Measurements from ENCODE around the gene ARHGEF9.
"Not testable (repeated sequence)": the region's sequence is repeated elsewhere in the genome, so short reads cannot be mapped to it uniquely, and the experiment has no call there.

ARHGEF9 gene

DNA sequence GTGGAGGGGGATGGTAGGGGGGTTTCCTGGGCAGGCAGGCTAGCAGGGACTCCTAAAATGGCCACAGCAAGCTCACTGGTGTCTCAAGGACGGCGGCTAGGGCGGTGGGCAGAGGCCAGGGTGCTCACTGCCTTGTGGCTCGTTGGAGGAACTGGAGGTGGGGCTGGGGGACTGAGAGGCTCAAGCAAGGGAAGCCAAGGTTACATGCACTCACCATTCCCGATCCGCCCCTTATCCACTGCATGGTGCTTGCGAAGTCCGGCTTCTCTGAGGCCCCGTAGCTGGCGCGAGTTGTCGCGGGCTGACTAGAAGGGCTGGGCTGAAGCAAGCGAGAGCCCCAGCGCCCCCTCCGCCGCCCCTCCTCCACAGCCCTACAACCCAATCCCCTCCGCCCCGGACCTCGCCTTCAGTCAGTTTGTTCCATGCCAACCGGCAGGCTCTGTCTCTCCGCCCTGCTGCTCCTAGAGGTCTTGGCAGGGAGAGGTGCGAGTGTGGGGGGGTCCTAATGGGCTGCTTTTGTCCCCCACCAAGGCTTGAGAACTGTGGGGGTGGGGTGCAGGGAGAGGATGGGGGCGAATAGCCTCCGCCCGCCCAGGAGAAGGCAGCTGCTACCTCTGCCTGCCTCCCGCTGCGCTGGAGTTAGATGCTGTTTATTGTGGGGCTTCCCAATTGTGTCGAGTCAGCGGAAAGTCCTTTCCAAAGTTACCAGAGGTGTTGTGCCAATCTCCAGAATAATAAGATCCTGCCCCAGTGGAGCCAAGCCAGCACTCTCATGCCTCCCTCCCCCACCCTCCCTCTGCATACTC, at the start of gene ARHGEF9:
Gene ARHGEF9 (minus strand): TSS at position 313 of the 806 bp plus-strand sequence. CDS start 69 bp downstream, at position 244.
- H3K4me3 ChIP-seq (ENCODE audit: low read length) = peak within 1 kb of the TSS; percentile 70
- no peaks in the 10 kb centered on the region for H3K27me3 ChIP-seq (ENCODE audit: insufficient read depth, low read length)
- no peaks in the 10 kb centered on the region for H3K9me3 ChIP-seq (ENCODE audit: low read length)
- no peaks in the 10 kb centered on the region for H3K4me1 ChIP-seq (ENCODE audit: insufficient read depth, low read length)
- H2AFZ ChIP-seq (ENCODE audit: low read depth, low read length) = peak within 1 kb of the TSS; percentile 41
- H3K36me3 ChIP-seq (ENCODE audit: insufficient read depth, low read length) = no peaks in the 10 kb centered on the region

DNA sequence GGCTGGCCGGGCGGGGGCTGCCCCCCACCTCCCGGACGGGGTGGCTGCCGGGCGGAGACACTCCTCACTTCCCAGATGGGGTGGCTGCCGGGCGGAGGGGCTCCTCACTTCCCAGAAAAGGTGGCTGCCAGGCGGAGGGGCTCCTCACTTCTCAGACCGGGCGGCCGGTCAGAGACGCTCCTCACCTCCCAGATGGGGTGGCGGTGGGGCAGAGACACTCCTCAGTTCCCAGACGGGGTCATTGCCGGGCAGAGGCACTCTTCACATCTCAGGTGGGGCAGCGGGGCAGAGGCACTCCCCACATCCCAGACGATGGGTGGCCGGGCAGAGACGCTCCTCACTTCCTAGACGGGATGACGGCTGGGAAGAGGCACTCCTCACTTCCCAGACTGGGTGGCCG, 40.4 kb upstream of the ARHGEF9 start:
- not testable (repeated sequence) for H3K9me3 ChIP-seq (ENCODE audit: low read length); H3K4me1 ChIP-seq (ENCODE audit: insufficient read depth, low read length); H3K36me3 ChIP-seq (ENCODE audit: insufficient read depth, low read length); H3K27me3 ChIP-seq (ENCODE audit: insufficient read depth, low read length); H2AFZ ChIP-seq (ENCODE audit: low read depth, low read length); H3K4me3 ChIP-seq (ENCODE audit: low read length)

DNA sequence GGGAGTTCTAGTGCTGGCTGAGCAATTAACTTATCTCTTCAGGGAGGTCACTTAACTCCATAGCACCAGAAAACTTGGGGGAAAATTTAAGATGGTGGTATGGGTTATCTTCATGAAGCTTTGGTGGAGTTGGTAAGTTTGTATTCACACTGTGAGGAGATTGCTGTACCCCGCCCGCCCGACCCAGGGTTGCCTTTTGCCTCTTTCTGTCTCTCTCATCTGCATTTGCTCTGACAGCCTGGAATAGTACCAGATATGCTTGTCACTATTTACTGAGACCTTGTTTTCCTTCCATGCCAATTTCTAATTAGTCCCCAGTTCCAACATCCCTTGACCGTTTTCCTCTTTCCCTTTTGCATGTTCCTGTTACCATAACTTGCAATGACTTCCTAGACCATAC, 33.1 kb upstream of the ARHGEF9 start:
- Histone ChIP-seq H2AFZ (ENCODE audit: low read depth, low read length) (no peak overlapping the region), H3K4me3 (ENCODE audit: low read length) (no peak overlapping the region), H3K27me3 (ENCODE audit: insufficient read depth, low read length) (no peaks in the 10 kb centered on the region), H3K36me3 (ENCODE audit: insufficient read depth, low read length) (no peaks in the 10 kb centered on the region), H3K9me3 (ENCODE audit: low read length) (no peaks in the 10 kb centered on the region), H3K4me1 (ENCODE audit: insufficient read depth, low read length) (no peaks in the 10 kb centered on the region)

- Histone ChIP-seq H3K4me1 (ENCODE audit: insufficient read depth, low read length) (no peaks in the 10 kb centered on the region), H3K9me3 (ENCODE audit: low read length) (no peaks in the 10 kb centered on the region), H3K36me3 (ENCODE audit: insufficient read depth, low read length) (no peaks in the 10 kb centered on the region), H3K4me3 (ENCODE audit: low read length) (no peak overlapping the region), H3K27me3 (ENCODE audit: insufficient read depth, low read length) (no peaks in the 10 kb centered on the region), H2AFZ (ENCODE audit: low read depth, low read length) (no peak overlapping the region)
These were observed 32.7 kb upstream of the ARHGEF9 start for GRCh38 chrX:63817696-63818095.

- H3K27me3 ChIP-seq (ENCODE audit: insufficient read depth, low read length) = no peaks in the 10 kb centered on the region
- no peaks in the 10 kb centered on the region for H3K36me3 ChIP-seq (ENCODE audit: insufficient read depth, low read length)
- no peak overlapping the region for H3K4me3 ChIP-seq (ENCODE audit: low read length)
- no peaks in the 10 kb centered on the region for H3K9me3 ChIP-seq (ENCODE audit: low read length)
- no peaks in the 10 kb centered on the region for H3K4me1 ChIP-seq (ENCODE audit: insufficient read depth, low read length)
- H2AFZ ChIP-seq (ENCODE audit: low read depth, low read length) = no peak overlapping the region
These were observed 27.8 kb upstream of the ARHGEF9 start for GRCh38 chrX:63812823-63813222.

- Histone ChIP-seq H2AFZ (ENCODE audit: low read depth, low read length) (no peak overlapping the region), H3K9me3 (ENCODE audit: low read length) (no peaks in the 10 kb centered on the region), H3K27me3 (ENCODE audit: insufficient read depth, low read length) (no peaks in the 10 kb centered on the region), H3K4me3 (ENCODE audit: low read length) (no peak overlapping the region), H3K4me1 (ENCODE audit: insufficient read depth, low read length) (no peaks in the 10 kb centered on the region), H3K36me3 (ENCODE audit: insufficient read depth, low read length) (no peaks in the 10 kb centered on the region)
These were observed 25.7 kb upstream of the ARHGEF9 start for GRCh38 chrX:63810746-63811145.

GRCh38 chrX:63809173-63809572, 24.2 kb upstream of the ARHGEF9 start:
- H3K27me3 ChIP-seq (ENCODE audit: insufficient read depth, low read length) = no peaks in the 10 kb centered on the region
- H3K36me3 ChIP-seq (ENCODE audit: insufficient read depth, low read length) = no peaks in the 10 kb centered on the region
- no peaks in the 10 kb centered on the region for H3K4me1 ChIP-seq (ENCODE audit: insufficient read depth, low read length)
- H3K4me3 ChIP-seq (ENCODE audit: low read length) = no peak overlapping the region
- no peaks in the 10 kb centered on the region for H3K9me3 ChIP-seq (ENCODE audit: low read length)
- no peak overlapping the region for H2AFZ ChIP-seq (ENCODE audit: low read depth, low read length)

- not testable (repeated sequence) for H3K4me3 ChIP-seq (ENCODE audit: low read length); H2AFZ ChIP-seq (ENCODE audit: low read depth, low read length); H3K9me3 ChIP-seq (ENCODE audit: low read length); H3K4me1 ChIP-seq (ENCODE audit: insufficient read depth, low read length); H3K36me3 ChIP-seq (ENCODE audit: insufficient read depth, low read length); H3K27me3 ChIP-seq (ENCODE audit: insufficient read depth, low read length)
These were observed 10.4 kb upstream of the ARHGEF9 start for GRCh38 chrX:63795406-63795805.

GRCh38 chrX:63785708-63786040, 660 bp upstream of the ARHGEF9 start:
- no peaks in the 10 kb centered on the region for H3K27me3 ChIP-seq (ENCODE audit: insufficient read depth, low read length)
- peak overlapping the region; percentile 70 for H3K4me3 ChIP-seq (ENCODE audit: low read length)
- H3K9me3 ChIP-seq (ENCODE audit: low read length) = no peaks in the 10 kb centered on the region
- H3K36me3 ChIP-seq (ENCODE audit: insufficient read depth, low read length) = no peaks in the 10 kb centered on the region
- H3K4me1 ChIP-seq (ENCODE audit: insufficient read depth, low read length) = no peaks in the 10 kb centered on the region
- H2AFZ ChIP-seq (ENCODE audit: low read depth, low read length) = peak overlapping the region; percentile 41

DNA sequence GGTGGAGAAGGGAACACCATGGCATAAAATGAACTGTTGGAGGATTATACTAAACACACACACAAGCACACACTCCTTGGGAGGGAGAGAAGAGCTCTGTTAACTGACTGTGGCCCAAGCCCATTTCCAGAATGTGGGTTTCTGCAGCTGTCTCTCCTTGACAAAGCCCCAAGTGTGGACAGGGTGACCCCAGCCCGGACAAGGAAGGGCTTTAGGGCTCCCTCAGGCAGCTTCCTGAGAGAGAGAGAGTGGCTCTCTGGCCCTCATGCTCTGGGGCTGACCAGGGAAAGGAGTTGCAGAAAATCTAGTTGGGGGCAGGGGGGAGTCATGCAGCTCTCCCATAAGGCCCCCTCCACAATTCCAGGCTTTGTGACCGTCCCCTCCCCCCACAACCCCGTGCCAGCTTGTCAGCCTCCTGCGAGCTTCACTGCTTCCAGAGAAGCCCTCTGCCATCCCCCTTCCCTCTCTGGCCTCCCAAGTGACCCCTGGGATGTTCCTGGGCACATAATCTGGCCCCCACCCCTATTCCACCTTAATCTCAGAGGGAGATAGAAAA, 590 bp downstream of the ARHGEF9 start:
- Histone ChIP-seq H2AFZ (ENCODE audit: low read depth, low read length) (peak overlapping the region; percentile 41), H3K27me3 (ENCODE audit: insufficient read depth, low read length) (no peaks in the 10 kb centered on the region), H3K4me1 (ENCODE audit: insufficient read depth, low read length) (no peaks in the 10 kb centered on the region), H3K9me3 (ENCODE audit: low read length) (no peaks in the 10 kb centered on the region), H3K36me3 (ENCODE audit: insufficient read depth, low read length) (no peaks in the 10 kb centered on the region), H3K4me3 (ENCODE audit: low read length) (peak overlapping the region; percentile 70)

DNA sequence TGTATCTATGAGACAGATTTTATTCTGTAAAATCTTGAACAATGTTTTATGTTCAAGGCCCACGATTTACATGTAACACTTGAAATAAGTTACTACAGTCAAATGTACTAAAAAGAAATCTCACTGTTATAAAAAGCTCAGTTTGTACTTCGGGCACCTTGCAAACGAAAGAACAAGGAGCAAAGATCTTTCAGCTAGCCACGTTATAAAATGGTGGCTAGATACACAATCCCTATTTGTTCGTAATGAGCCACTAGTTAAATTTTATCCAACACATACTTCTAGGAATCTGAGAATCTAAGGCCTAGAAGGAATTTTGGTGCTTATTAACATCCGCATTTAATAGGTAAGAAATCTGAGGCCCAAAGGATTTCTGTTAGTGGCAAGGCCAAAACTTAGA, 2.5 kb downstream of the ARHGEF9 start:
- Histone ChIP-seq H2AFZ (ENCODE audit: low read depth, low read length) (no peak overlapping the region), H3K4me3 (ENCODE audit: low read length) (no peak overlapping the region), H3K4me1 (ENCODE audit: insufficient read depth, low read length) (no peaks in the 10 kb centered on the region), H3K36me3 (ENCODE audit: insufficient read depth, low read length) (no peaks in the 10 kb centered on the region), H3K9me3 (ENCODE audit: low read length) (peaks cover 7% of the 10 kb centered on the region), H3K27me3 (ENCODE audit: insufficient read depth, low read length) (no peaks in the 10 kb centered on the region)

GRCh38 chrX:63768760-63769159, 16.3 kb downstream of the ARHGEF9 start:
- H3K4me1 ChIP-seq (ENCODE audit: insufficient read depth, low read length) = no peaks in the 10 kb centered on the region
- H3K36me3 ChIP-seq (ENCODE audit: insufficient read depth, low read length) = no peaks in the 10 kb centered on the region
- no peak overlapping the region for H3K4me3 ChIP-seq (ENCODE audit: low read length)
- no peaks in the 10 kb centered on the region for H3K9me3 ChIP-seq (ENCODE audit: low read length)
- no peaks in the 10 kb centered on the region for H3K27me3 ChIP-seq (ENCODE audit: insufficient read depth, low read length)
- no peak overlapping the region for H2AFZ ChIP-seq (ENCODE audit: low read depth, low read length)

DNA sequence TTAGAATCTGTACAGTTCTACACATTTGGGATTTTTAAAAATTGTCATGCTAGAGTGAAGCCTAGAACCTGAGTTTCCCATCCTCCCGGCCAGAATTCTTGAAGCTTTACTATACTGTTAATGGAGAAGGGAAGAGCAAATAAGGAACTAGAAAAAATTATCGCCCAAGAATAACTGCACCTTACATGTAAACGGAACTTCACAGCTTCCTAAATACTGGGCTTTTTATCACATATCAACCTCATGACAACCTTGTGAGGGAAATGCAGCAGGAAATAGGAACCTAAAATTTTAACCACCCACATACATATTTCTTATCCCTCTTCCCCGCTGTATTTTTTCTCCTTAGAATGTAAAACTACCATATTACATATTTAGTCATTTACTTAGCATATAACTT, 19.3 kb downstream of the ARHGEF9 start:
- H3K27me3 ChIP-seq (ENCODE audit: insufficient read depth, low read length) = no peaks in the 10 kb centered on the region
- H3K9me3 ChIP-seq (ENCODE audit: low read length) = no peaks in the 10 kb centered on the region
- H3K36me3 ChIP-seq (ENCODE audit: insufficient read depth, low read length) = no peaks in the 10 kb centered on the region
- H2AFZ ChIP-seq (ENCODE audit: low read depth, low read length) = no peak overlapping the region
- H3K4me3 ChIP-seq (ENCODE audit: low read length) = no peak overlapping the region
- no peaks in the 10 kb centered on the region for H3K4me1 ChIP-seq (ENCODE audit: insufficient read depth, low read length)

GRCh38 chrX:63764946-63765345, 20.1 kb downstream of the ARHGEF9 start:
- no peaks in the 10 kb centered on the region for H3K4me1 ChIP-seq (ENCODE audit: insufficient read depth, low read length)
- H2AFZ ChIP-seq (ENCODE audit: low read depth, low read length) = no peak overlapping the region
- H3K36me3 ChIP-seq (ENCODE audit: insufficient read depth, low read length) = no peaks in the 10 kb centered on the region
- no peaks in the 10 kb centered on the region for H3K27me3 ChIP-seq (ENCODE audit: insufficient read depth, low read length)
- H3K4me3 ChIP-seq (ENCODE audit: low read length) = no peak overlapping the region
- H3K9me3 ChIP-seq (ENCODE audit: low read length) = no peaks in the 10 kb centered on the region

Measured in neuron (in vitro differentiated cells).